GM18873 (cell line): ENCODE data around the gene TMEM242.
"Not testable (repeated sequence)": the region's sequence is repeated elsewhere in the genome, so short reads cannot be mapped to it uniquely, and the experiment has no call there.

ENCODE experiments used
- ATAC-seq: cut with Tn5 transposase; IDR thresholded peaks from one replicate; pipeline ENCODE4 v1.9.1; 2021; ENCODE audit warnings: mild to moderate bottlenecking, moderate library complexity, moderate number of reproducible peaks; ENCODE audit not compliant: unreplicated experiment, low FRiP score

The TMEM242 gene

DNA sequence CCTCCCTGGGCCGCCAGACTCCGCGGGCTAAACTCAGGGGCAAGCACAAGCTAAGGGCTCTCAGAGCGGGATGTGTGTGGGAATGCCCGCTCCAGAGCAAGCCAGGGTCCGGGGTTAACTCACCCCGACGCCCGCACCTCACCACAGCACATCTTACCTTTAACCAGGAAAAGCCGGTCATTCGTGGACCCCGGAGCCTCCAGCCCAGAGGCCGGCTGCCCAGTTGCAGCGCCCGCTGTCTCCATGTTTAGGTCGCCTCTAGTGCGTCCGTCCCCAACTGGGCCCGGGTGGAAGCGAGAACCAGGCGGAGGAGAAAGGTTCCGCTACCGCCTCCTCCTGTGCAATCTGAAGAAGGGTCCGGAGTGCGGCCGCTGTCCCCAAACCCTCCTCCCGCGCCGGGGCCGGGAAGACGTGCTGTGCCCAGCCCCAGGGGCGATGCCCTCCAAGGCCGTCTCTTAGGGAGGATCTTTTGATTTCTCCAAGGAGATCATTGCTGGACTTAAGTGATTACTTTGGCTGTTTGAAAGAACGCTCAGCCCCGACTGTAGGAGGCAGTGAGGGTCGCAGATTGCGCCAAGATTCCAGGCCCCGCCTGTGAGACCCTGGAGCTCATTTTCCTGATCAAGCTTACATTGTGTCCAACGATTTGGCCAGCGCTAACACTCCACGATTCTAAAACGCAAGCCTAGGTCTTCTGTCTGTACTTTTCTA lies at the start of gene TMEM242:
Gene TMEM242 (minus strand): TSS at position 265 of the 711 bp plus-strand sequence. CDS start 20 bp downstream, at position 245.
- ATAC-seq, result peak; percentile 87

DNA sequence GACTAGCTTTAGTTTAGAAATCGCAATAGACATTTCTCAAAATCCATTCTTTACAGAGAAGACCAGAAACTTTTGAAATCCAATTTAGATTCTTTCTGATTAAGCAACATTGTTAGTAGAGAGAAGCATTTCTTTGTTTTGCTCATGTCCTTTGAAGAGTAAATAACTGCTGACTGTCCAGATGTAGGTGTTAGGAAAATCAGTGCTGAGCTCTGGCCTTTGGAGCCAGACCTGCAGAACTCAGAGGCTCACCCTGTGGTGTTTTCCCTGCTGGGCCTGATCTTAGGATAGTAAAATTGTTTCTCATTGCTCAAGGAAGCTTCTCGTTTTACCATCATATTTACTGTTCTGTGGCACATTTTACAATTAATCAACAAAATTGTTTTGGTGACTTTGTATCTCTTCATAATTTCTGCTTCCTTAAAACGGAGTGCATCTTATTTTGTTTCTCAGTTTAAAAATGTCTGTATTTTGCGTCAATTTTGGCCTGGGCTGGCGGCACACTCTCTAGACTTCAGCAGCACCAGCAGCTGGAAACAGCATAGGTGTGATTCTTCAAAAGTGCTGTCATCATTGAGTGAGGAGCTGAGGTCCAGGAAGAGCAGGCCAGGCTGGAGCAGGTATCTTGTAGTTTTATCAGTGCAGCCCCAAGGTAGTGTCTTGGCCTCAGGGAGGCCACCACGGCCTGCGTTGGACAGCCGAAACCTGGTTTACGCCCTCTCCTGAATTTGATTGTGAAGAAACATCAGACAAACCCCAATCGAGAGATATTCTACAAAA lies 49.4 kb upstream of the TMEM242 start:
- no peak for ATAC-seq

DNA sequence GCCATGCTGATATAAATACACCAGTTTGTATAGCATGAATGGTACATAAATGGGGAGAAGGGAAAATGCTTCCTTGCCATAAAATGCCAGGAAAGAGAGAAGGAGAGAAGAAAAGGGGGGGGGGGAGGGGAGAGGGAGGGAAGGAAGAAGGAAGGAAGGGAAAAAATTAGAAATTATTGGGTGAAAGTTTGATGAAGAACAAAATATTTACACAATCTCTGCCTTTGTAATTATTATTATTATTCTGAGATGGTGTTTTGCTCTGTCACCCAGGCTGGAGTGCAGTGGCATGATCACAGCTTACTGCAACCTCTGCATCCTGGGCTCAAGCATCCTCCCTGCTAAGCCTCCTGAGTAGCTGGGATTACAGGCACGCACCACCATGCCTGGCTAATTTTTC lies 47.4 kb upstream of the TMEM242 start:
- no peak for ATAC-seq

DNA sequence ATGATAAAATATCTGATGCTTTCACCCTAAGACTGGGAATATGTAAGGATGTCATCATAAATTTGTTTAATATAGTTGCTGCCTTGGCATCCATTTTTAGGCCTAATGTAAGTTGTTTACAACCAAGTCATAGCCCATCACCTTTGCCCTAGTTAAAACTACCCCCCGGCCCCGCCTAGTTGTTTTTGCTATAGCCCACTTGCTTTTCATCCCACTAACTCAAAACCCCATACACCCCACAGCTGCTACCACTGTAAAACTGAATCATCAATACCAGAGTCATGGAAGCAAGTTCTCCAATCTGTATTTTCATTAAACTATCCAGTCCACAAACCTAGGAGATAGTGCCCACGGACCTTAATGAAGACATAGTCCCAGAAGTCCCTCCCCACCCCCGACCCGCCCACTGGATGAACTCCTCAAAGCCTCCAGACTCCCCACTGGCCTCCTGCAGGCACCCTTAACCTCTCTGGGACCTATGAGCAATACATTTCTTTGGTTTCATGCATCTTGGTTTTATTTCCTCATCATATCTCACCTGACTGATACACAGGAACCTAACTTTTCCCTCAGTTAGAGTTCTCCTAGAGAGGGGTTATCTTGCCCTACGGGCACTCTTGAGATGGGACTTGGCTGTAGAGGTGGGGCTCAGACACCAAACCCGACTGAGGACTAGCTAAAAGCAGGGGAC lies 45.2 kb upstream of the TMEM242 start:
- no peak for ATAC-seq

DNA sequence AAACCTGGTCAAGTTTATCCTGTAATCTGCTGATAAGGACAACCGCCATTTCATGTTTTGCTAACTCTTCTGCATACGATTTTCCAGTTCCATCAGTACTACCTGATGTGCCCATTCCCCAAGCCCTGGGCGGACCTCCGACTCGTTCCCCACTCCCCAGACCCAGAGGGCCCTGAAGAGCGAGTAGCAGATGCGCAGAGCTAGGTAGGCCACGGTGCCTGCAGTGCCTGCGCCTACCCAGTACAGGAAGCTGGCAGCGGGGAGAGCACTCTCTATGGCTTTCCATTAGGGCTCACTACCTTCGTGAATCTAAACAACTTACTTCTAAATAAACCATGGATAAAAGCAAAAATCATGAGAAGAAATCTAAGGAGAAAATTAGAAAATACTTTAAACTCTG lies 43.3 kb upstream of the TMEM242 start:
- ATAC-seq, result no peak

DNA sequence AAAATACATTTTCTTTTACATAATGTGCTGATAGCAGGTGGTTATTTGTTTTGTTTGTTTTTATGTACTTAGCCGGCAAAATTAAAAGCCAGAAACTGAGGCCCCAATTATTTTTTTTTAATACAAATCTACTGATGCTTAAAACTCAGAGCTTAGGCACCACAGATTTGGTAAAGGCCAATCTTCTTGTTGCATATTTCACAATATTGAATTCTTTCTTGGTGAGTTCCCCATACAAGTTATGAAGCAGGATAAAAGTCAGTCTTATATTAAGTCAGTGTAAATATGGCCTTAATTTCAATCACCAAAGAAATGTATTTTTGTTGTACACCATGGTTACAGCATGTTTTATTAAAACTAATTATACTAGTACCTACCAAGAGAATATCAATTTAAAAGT lies 41.4 kb upstream of the TMEM242 start:
- ATAC-seq, result no peak

DNA sequence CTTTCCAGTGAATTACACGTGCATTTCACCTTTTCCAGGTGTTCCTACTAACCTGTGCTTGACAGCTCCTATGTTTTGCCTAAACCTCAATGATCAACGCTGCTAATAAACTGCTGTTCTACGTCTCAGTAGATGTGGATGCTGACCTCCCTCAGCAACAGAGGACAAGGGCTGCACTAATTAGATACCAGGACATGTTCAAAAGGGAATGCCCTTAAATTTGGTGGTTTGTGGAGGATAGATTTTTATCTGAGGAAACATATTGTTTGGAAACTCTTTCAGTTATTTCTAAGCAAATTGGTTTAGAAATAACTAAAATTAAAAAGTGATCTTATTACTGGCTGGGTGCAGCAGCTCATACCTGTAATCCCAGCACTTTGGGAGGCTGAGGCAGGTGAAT lies 38.6 kb upstream of the TMEM242 start:
- no peak for ATAC-seq

DNA sequence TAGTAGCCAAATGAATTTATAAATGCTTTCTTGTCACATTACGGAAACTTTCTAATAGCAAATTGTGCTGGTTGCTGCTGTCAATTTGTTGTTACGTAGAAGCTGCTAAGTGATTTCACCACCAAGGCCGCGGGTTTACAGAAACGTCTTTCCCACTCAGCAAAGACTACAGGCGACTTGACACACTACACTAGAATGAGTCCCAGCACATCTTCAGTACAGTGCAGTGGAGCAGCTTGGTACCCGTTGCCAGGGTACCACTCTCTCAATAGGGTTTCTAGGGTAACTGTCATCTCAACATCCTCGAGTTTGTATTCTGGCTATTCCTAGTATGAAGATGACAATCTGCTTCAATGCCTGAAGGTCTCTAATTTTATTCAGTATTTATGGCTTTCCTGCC lies 35.0 kb upstream of the TMEM242 start:
- no peak for ATAC-seq

DNA sequence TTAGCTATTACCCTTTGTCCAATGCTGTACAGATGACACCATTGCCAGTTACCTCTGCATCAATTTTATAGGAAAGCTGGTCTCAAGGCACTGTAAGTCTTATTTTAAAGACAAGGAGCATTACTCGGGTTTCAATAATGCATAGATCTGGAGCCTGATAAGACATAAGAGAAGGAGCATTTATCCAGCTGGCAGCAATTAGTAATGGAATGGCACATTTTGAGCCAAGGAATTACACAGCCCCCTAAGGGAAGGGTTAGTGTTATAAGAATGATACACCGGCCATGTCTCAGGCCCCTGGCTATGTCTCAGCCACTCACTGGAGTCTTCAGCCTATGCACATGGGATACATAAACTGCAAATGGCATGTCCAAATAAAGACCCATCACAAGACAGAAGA lies 23.1 kb upstream of the TMEM242 start:
- no peak for ATAC-seq

DNA sequence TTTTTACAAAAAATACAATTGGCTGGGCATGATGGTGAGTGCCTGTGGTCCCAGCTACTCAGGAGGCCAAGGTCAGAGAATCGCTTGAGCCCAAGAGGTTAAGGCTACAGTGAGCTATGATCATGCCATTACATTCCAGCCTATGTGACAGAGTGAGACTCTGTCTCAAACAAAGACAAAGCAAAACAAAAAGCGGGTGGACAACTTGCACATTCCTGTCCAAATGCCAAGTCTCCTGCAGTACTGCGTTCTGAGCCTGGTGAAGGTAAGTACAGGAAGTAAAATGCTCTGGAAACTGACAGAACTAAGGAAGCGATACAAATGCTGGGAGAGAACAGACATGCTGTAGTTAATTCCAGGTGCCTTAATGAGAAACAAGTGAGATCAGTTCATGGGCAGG lies 20.4 kb upstream of the TMEM242 start:
- no peak for ATAC-seq

DNA sequence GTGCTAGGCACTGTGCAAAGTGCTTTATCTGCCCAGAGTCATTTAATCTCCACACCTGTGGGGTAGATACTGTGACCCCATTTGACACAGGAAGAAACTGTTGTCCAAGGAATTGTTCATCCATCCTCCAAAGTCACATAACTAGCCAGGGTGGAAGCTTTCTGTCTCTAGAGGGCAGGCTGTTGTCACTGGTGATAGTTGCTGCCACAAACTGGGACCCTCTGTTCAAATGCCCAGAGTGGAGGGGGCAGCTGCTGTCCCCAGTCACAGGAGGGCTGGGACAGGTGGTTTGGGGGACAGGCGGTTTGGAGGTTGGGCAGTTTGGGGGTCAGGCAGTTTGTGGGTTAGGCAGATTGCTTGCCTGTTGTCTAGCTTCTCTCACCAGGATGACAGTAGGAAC lies 16.1 kb upstream of the TMEM242 start:
- ATAC-seq, result no peak

DNA sequence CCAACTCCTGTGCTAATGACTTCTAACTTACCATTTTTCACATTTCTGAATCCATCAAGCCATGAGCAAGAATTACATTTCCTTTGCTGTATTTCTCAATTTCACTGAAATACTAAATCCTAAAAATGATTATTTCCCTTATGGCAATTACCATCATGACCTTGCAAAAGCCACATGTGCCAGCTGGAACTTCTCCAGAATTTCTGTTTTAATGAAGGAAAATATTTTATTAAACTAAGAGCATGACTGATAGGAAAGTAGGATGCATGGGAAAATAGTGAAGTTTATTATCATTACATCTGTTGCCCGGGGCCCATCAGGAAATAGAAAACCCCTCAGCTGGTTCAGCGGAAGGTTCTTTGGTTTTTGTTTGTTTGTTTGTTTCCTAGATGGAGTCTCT lies 14.4 kb upstream of the TMEM242 start:
- no peak for ATAC-seq

DNA sequence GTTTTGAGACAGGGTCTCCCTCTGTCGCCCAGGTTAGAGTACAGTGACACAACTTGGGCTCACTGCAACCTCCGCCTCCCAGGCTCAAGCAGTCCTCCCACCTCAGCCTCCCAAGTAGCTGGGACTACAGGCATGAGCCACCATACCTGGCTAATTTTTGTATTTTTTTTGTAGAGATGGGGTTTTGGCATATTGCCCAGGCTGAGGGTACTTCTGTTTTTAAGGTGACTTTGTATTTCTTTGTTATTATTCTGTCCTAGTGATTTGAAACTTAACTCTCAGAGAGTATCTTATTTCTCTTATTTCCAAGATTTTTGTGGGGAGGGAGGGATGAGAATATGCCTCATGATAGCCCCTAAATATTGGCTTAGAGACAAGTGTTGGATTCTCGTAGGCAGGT lies 14.0 kb upstream of the TMEM242 start:
- not testable (repeated sequence) for ATAC-seq

DNA sequence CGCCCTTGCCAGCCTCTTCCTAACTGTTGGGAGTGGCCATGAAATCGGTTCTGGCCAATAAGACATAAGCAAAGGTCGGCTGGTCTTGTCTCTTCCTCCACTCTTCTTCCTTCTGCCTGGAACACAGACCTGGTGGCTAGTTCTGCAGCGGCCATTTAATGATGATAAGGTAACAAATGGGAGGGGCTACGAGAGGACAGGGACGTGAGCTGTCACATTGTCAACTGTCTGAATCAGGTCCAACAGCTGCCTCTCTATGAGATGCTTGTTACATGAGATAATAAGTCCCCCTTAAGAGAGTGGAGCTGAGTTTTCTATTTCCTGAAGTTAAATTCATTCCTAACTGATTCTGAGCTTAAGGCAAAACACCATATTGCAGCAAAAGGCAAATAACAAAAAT lies 12.5 kb upstream of the TMEM242 start:
- no peak for ATAC-seq

DNA sequence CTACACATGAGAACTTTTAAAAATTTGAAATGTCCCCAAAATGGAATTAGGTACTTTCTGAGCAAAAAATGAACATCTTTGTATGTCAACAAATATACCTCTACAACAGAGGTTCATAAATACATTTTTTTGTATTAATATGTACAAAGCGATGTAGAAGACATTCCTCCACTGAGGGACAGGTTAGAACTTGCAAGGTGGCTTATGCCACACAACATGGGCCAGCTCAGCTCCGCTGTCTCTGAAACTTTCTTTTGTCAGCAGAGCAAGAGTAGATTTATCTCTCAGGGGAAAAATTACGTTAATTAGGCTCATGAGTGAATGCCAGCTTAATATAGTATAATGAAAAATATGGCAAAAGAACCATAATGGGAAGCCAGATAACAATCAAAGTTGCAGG lies 10.6 kb upstream of the TMEM242 start:
- ATAC-seq, result no peak

DNA sequence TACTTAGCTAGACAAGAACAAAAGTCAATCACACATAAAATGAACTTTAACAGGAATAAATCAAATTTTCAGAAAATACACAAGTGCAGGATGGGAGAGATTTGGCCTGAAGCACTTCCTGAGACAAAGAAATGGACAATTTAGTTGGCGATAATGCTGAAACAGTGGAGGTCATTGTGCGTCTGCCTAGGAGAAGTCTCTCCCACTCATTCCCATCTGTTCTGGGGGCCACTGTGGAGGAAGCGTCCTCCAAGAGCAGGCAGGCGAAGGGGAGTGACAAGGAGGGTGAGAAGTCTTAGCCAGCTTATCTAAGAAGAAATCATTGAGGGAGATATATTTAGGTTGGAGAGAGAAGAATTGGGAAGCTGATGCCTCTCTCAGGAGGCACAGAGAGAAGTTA lies 10.2 kb upstream of the TMEM242 start:
- ATAC-seq, result no peak

DNA sequence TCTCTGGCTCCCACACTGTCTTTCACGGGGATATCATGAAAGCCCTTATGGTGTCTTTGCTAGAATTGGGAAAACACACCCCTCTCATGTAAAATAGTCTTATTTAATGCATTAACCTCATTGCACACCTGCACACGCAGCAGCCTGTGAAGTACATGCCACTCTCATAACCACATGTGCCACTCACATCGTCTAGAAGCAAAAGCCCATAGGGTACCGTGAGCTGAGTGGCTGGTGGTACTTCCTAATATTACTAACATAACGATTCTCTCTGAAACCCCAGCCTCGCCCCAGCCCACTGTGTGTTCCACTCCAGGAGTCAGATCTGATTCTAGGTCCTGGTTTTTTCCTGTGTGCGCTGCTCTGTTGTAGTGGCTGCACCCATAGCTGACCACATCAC lies 9.5 kb upstream of the TMEM242 start:
- no peak for ATAC-seq

DNA sequence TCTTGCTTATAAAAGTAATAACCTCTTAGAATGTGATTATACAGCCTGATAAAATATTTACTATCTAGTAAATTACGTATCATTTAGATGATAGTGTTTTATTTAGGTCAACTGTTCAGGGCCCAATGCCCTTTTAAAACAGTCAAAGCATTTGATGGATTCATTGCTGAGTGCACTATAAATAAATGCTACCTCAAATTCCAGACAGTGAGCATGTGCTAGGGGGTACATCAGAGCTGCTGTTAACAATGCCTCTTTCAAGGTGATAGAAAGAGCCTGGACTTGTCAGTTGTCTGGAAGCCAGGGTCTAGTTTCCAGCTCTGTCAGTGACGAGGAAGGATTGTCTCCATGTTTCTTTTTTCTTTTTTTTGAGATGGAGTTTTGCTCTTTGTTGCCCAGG lies 7.5 kb upstream of the TMEM242 start:
- no peak for ATAC-seq

DNA sequence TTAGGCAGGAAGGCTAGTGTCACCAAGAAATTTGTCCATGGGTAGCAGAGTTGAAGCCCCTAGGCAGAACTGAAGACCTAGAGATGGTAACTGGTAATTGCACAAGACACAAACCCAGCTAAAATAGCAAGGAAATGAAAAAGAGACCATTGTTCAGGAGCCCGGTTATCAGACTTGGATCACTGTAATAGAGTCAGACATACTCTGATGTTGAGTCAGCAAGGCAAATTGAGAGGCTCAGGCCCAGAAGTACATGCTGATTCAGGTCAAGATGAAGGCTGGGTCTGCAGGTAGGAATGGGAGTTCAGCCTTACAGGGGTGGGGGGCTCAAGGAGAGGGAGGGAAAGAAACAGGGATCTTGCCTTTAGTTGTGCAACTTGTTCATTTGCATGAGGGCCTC lies 6.5 kb upstream of the TMEM242 start:
- ATAC-seq, result no peak

DNA sequence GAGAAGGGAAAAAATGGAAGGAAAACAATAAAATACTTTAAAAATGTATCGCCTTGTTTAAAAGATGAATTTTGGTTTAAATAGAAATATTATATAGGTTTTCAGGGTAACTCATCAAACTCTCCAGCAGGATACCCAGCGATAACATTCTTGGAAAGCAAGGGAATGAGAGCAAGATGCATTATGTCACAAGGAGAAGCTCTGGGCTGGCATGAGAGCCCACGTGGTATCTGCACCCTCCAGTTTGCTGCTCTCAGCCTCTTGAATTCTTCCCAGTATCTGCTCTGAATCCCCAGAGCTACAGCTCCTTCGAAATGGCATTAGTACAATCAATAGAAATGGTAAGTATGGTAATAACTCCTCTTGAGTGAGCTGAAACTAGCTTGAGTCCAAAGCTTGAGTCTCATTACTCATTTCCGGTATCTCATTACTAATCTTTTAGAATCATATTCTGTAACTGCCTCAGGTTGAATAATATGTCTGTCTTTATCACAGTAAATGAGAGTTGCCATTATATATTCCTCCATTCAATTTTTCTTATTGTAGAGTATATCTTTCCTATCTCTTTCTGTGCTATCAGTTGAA lies 4.9 kb upstream of the TMEM242 start:
- ATAC-seq, result no peak

DNA sequence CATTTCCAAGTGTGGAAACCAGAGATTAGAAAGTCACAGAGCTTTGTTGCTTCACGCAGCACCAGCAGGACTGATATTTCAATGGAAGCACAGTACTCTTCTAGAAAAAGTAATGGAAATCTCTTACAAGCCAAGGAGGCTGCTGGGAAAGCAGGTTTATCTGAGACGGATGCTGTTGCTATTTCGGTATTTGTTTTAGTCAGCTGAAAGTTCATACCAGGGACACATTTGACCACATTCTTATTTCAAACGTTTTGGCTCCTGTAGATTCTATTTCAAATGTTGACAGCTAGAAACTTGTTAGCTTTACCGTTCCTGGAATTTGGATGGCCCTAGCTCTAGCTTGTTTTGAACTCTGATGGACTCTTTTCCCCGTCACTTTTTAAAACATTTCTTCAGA lies 3.7 kb upstream of the TMEM242 start:
- ATAC-seq, result no peak
